Hepatocyte (in vitro differentiated cells): ENCODE results near the gene SCIN. TPM values are rescaled to one million over a fixed set of nuclear protein-coding genes. Genes with fewer than 3 reads are reported as not detected.

Experiments
- DNase-seq: peaks from one replicate; pipeline ENCODE4 v3.0.0-alpha.2; 2016; ENCODE audit warnings: low spot score
- H2AFZ ChIP-seq: fragments of 200-600 bp; sonication (generic); 2 replicates; pipeline ENCODE4 v1.6.0; 2016; ENCODE audit warnings: antibody characterized with exemption, mild to moderate bottlenecking
- H3K27ac ChIP-seq: fragments of 200-600 bp; sonication (generic); 2 replicates; pipeline ENCODE4 v1.5.1; 2016; ENCODE audit warnings: mild to moderate bottlenecking
- H3K27me3 ChIP-seq: fragments of 200-600 bp; sonication (generic); 2 replicates; pipeline ENCODE4 v1.6.1; 2016
- H3K36me3 ChIP-seq: fragments of 200-600 bp; sonication (generic); replicated peaks from 2 replicates; pipeline ENCODE4 v1.5.1; 2016; ENCODE audit warnings: low read depth; ENCODE audit not compliant: insufficient read depth
- H3K4me1 ChIP-seq: fragments of 200-600 bp; sonication (generic); 2 replicates; pipeline ENCODE4 v1.5.1; 2016; ENCODE audit warnings: mild to moderate bottlenecking, moderate library complexity; ENCODE audit not compliant: insufficient read depth
- H3K4me2 ChIP-seq: fragments of 200-600 bp; sonication (generic); 2 replicates; pipeline ENCODE4 v1.6.0; 2016
- H3K4me3 ChIP-seq: fragments of 200-600 bp; sonication (generic); 2 replicates; pipeline ENCODE4 v1.5.1; 2016; ENCODE audit warnings: mild to moderate bottlenecking
- H3K79me2 ChIP-seq: fragments of 200-600 bp; sonication (generic); 2 replicates; pipeline ENCODE4 v1.6.0; 2017; ENCODE audit warnings: mild to moderate bottlenecking
- H3K9me2 ChIP-seq: fragments of 200-600 bp; sonication (generic); replicated peaks from 2 replicates; pipeline ENCODE4 v1.6.0; 2017; ENCODE audit warnings: mild to moderate bottlenecking; ENCODE audit not compliant: insufficient read depth
- H3K9me3 ChIP-seq: fragments of 200-600 bp; sonication (generic); 2 replicates; pipeline ENCODE4 v1.5.1; 2016; ENCODE audit warnings: low read depth, mild to moderate bottlenecking
- H4K20me1 ChIP-seq: fragments of 200-600 bp; sonication (generic); 2 replicates; pipeline ENCODE4 v1.6.0; 2016; ENCODE audit warnings: mild to moderate bottlenecking; ENCODE audit not compliant: insufficient read depth, poor library complexity, severe bottlenecking
- CTCF ChIP-seq: fragments of 200-600 bp; sonication (generic); IDR thresholded peaks from 2 replicates; pipeline ENCODE4 v1.5.1; 2016; ENCODE audit warnings: antibody characterized with exemption, mild to moderate bottlenecking; ENCODE audit not compliant: poor library complexity
- EZH2 ChIP-seq: fragments of 200-600 bp; sonication (generic); IDR thresholded peaks from 2 replicates; pipeline ENCODE4 v1.6.1; 2016; ENCODE audit warnings: antibody characterized with exemption, mild to moderate bottlenecking, borderline replicate concordance
- EZH2phosphoT487 ChIP-seq: fragments of 200-600 bp; sonication (generic); IDR thresholded peaks from one replicate; pipeline ENCODE4 v1.6.1; 2018; ENCODE audit warnings: antibody characterized with exemption, mild to moderate bottlenecking, low read depth, moderate library complexity; ENCODE audit not compliant: unreplicated experiment, severe bottlenecking
- WGBS: methylation state at CpG from one replicate; pipeline ENCODE4 v1.1.6; 2016; ENCODE audit warnings: low lambda C conversion rate; ENCODE audit errors: missing lambda C conversion rate; 5-methylcytosine and 5-hydroxymethylcytosine counted together
- polyA plus RNA-seq: library from polyadenylated mRNA; unstranded; fragments of >200 nt; fragmentation: Nextera tagmentation; extraction: Ambion mirVana; gene quantifications from 2 replicates; pipeline ENCODE4 v1.2.1, GENCODE V29; 2016
- total RNA-seq: library from RNA; depleted of rRNA; stranded (reverse); fragments of >200 nt; gene quantifications from 2 replicates; pipeline ENCODE4 v1.2.3, GENCODE V29; 2014

SCIN gene
- total and polyA plus RNA-seq, 2 experiments from 2014 or later = 6.3 to 6.7 TPM

GRCh38 chr7:12703881-12704280, 133.4 kb downstream of the SCIN start:
- Histone ChIP-seq H3K4me3 (no peak overlapping the region), H3K27ac (no peak overlapping the region), H4K20me1 (no peaks in the 10 kb centered on the region), H3K4me1 (no peaks in the 10 kb centered on the region), H3K9me2 (no peaks in the 10 kb centered on the region), H3K9me3 (no peaks in the 10 kb centered on the region), H3K4me2 (no peak overlapping the region), H3K36me3 (no peaks in the 10 kb centered on the region), H3K79me2 (peaks cover 3% of the 10 kb centered on the region), H2AFZ (no peak overlapping the region), H3K27me3 (no peaks in the 10 kb centered on the region)
- no peak for DNase-seq
- TF ChIP-seq CTCF (no peak), EZH2phosphoT487 (no peak), EZH2 (no peak)
- 85% methylated on average over 2 of the region's 2 CpGs for WGBS

GRCh38 chr7:12705878-12706277, 135.4 kb downstream of the SCIN start:
- WGBS = 64% methylated on average over 4 of the region's 4 CpGs

GRCh38 chr7:12706900-12707536, 136.5 kb downstream of the SCIN start:
- no peak for TF ChIP-seq EZH2phosphoT487
- no peak for TF ChIP-seq EZH2
- TF ChIP-seq CTCF = no peak
- no peak overlapping the region for H3K4me3 ChIP-seq
- DNase-seq = no peak
- no peaks in the 10 kb centered on the region for H3K9me3 ChIP-seq
- no peak overlapping the region for H3K4me2 ChIP-seq
- no peaks in the 10 kb centered on the region for H3K4me1 ChIP-seq
- no peaks in the 10 kb centered on the region for H3K36me3 ChIP-seq
- no peak overlapping the region for H2AFZ ChIP-seq
- no peaks in the 10 kb centered on the region for H3K9me2 ChIP-seq
- H3K79me2 ChIP-seq = no peaks in the 10 kb centered on the region
- peak overlapping the region; percentile 41 for H3K27ac ChIP-seq
- H3K27me3 ChIP-seq = no peaks in the 10 kb centered on the region
- H4K20me1 ChIP-seq = no peaks in the 10 kb centered on the region

More at GRCh38 chr7:12705878-12706277, 135.4 kb downstream of the SCIN start:
- Histone ChIP-seq H3K79me2 (no peaks in the 10 kb centered on the region), H3K36me3 (no peaks in the 10 kb centered on the region), H2AFZ (no peak overlapping the region), H3K4me1 (no peaks in the 10 kb centered on the region), H3K27ac (no peak overlapping the region), H3K4me3 (no peak overlapping the region), H4K20me1 (no peaks in the 10 kb centered on the region), H3K27me3 (no peaks in the 10 kb centered on the region), H3K9me3 (no peaks in the 10 kb centered on the region), H3K9me2 (no peaks in the 10 kb centered on the region), H3K4me2 (no peak overlapping the region)
- no peak for DNase-seq
- no peak for TF ChIP-seq EZH2phosphoT487
- TF ChIP-seq EZH2 = no peak
- no peak for TF ChIP-seq CTCF
